C4-2B (cell line): ENCODE measurements around the gene C1QC.

Experiments used
- H3K27ac ChIP-seq: fragments of 450-650 bp; 2 replicates; pipeline ENCODE4 v1.5.1; 2017
- ZFX ChIP-seq: fragments of 450-650 bp; IDR thresholded peaks from 2 replicates; pipeline ENCODE4 v1.6.1; 2017
- TF ChIP-seq, protein P1 (sequence below): fragments of 450-650 bp; conservative IDR thresholded peaks from 2 replicates; pipeline ENCODE4 v1.5.1; 2017; ENCODE audit warnings: mild to moderate bottlenecking

C1QC gene

DNA sequence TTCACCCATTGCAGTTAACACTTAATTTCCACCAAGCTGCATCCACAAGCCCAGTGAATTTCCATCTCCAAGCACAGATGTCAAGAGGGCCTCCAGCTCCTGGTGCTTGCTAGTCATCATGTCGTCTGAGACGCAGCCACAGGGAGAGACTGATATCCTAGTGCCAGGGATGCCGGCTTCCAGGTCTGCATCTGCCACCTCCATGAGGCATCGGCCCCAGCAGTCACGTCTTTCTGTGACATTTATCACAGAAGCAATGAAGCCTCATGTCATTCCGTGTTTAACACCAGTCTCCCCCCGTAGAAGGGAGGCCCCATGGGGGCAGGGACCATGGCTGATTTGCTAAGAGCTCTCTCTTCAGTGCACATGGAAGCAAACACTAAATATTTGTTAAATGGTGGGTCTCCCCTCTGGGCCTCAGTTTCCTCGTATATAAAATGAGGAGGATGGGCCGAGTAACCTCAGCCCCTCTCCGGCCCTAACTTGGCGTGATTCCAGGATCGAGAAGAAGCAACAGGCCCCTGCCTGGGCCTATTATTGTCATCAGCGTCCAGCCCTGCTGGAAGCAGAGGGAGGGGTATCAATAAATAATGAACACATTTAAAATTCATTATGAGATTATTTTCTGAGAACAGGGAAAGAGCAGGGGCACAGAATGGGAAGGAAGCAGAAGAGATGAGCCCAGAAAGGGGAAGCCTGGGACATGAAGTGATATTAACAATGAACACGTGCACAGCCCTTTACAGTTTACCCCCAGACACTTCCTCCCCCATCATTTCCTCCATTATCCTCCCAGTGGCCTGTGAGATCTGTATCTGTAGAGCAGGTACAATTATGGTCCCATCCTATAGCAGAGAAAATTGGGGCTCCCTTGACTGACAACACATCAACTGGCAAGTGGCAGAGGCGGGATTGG is 8.8 kb downstream of the C1QC start:
- H3K27ac ChIP-seq = no peak overlapping the region

GRCh38 chr1:22652881-22653316 is 9.5 kb downstream of the C1QC start, which contains the start of gene C1QB:
Gene C1QB (plus strand): TSS chr1:22653236. CDS start chr1:22659463, 6,227 bp downstream.
- no peak within 1 kb of the TSS for H3K27ac ChIP-seq
- TF ChIP-seq ZFX = no peak
- TF ChIP-seq, protein P1, sequence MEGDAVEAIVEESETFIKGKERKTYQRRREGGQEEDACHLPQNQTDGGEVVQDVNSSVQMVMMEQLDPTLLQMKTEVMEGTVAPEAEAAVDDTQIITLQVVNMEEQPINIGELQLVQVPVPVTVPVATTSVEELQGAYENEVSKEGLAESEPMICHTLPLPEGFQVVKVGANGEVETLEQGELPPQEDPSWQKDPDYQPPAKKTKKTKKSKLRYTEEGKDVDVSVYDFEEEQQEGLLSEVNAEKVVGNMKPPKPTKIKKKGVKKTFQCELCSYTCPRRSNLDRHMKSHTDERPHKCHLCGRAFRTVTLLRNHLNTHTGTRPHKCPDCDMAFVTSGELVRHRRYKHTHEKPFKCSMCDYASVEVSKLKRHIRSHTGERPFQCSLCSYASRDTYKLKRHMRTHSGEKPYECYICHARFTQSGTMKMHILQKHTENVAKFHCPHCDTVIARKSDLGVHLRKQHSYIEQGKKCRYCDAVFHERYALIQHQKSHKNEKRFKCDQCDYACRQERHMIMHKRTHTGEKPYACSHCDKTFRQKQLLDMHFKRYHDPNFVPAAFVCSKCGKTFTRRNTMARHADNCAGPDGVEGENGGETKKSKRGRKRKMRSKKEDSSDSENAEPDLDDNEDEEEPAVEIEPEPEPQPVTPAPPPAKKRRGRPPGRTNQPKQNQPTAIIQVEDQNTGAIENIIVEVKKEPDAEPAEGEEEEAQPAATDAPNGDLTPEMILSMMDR = no peak

More for the DNA sequence above, 8.8 kb downstream of the C1QC start:
- TF ChIP-seq ZFX = no peak
- TF ChIP-seq, protein P1 = no peak

GRCh38 chr1:22654692-22655091 is 11.3 kb downstream of the C1QC start:
- TF ChIP-seq, protein P1 = no peak; the same call in 1 of the 2 replicates
- TF ChIP-seq ZFX = no peak
- no peak overlapping the region for H3K27ac ChIP-seq

- TF ChIP-seq, protein P1 = peak; percentile 20; the same call in 1 of the 2 replicates
- TF ChIP-seq ZFX = no peak
- H3K27ac ChIP-seq = no peak overlapping the region
These were observed 15.1 kb downstream of the C1QC start for GRCh38 chr1:22658385-22659163.

DNA sequence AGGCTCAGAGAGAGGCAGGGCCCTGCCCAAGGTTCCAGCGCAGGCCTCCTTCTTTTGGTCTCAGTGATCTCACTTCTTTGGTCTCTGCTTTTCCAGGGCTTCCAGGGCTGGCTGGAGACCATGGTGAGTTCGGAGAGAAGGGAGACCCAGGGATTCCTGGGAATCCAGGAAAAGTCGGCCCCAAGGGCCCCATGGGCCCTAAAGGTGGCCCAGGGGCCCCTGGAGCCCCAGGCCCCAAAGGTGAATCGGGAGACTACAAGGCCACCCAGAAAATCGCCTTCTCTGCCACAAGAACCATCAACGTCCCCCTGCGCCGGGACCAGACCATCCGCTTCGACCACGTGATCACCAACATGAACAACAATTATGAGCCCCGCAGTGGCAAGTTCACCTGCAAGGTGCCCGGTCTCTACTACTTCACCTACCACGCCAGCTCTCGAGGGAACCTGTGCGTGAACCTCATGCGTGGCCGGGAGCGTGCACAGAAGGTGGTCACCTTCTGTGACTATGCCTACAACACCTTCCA is 17.3 kb downstream of the C1QC start:
- no peak overlapping the region for H3K27ac ChIP-seq
- TF ChIP-seq, protein P1 = no peak
- TF ChIP-seq ZFX = no peak

- TF ChIP-seq, protein P1 = no peak
- no peak for TF ChIP-seq ZFX
- no peak overlapping the region for H3K27ac ChIP-seq
These were observed 18.4 kb downstream of the C1QC start for GRCh38 chr1:22661880-22662279.
